HG03354 (cell line): ENCODE results near the gene ASB6.
"Not testable (repeated sequence)": the region's sequence is repeated elsewhere in the genome, so short reads cannot be mapped to it uniquely, and the experiment has no call there.

Experiments
- ATAC-seq: cut with Tn5 transposase; IDR thresholded peaks from one replicate; pipeline ENCODE4 v1.9.1; 2021; ENCODE audit warnings: mild to moderate bottlenecking; ENCODE audit not compliant: unreplicated experiment, poor library complexity, severe bottlenecking

ASB6 gene

GRCh38 chr9:129669141-129669718 lies 27.3 kb upstream of the ASB6 start:
- no peak for ATAC-seq

- no peak for ATAC-seq
Observed at GRCh38 chr9:129667850-129668249, 25.9 kb upstream of the ASB6 start.

GRCh38 chr9:129667378-129667777 lies 25.4 kb upstream of the ASB6 start:
- no peak for ATAC-seq

GRCh38 chr9:129666575-129666974 lies 24.6 kb upstream of the ASB6 start:
- ATAC-seq: no peak

- ATAC-seq: no peak
Observed at GRCh38 chr9:129665814-129666520, 24.0 kb upstream of the ASB6 start.

- ATAC-seq: no peak
Observed at GRCh38 chr9:129665389-129665775, 23.4 kb upstream of the ASB6 start, which contains the start of gene PRRX2. Gene PRRX2, plus strand, starts transcription at chr9:129665647. Its CDS starts 221 bp downstream, at chr9:129665868.

GRCh38 chr9:129664746-129665388 lies 22.9 kb upstream of the ASB6 start:
- no peak for ATAC-seq

- not testable (repeated sequence) for ATAC-seq
Observed at GRCh38 chr9:129662239-129662638, 20.3 kb upstream of the ASB6 start.

- ATAC-seq: no peak
Observed at GRCh38 chr9:129661029-129661428, 19.1 kb upstream of the ASB6 start.

GRCh38 chr9:129656795-129657390 lies 14.9 kb upstream of the ASB6 start:
- ATAC-seq: no peak

- no peak for ATAC-seq
Observed at GRCh38 chr9:129655696-129656095, 13.7 kb upstream of the ASB6 start.

GRCh38 chr9:129655154-129655553 lies 13.2 kb upstream of the ASB6 start:
- no peak for ATAC-seq

- no peak for ATAC-seq
Observed at GRCh38 chr9:129654554-129655040, 12.6 kb upstream of the ASB6 start.

GRCh38 chr9:129653823-129654553 lies 12.0 kb upstream of the ASB6 start:
- no peak for ATAC-seq

- no peak for ATAC-seq
Observed at GRCh38 chr9:129650680-129651235, 8.8 kb upstream of the ASB6 start.

- no peak for ATAC-seq
Observed at GRCh38 chr9:129649726-129650679, 8.1 kb upstream of the ASB6 start.

- ATAC-seq: no peak
Observed at GRCh38 chr9:129648764-129649115, 6.8 kb upstream of the ASB6 start.

GRCh38 chr9:129648092-129648763 lies 6.3 kb upstream of the ASB6 start:
- ATAC-seq: no peak
